NCI-H226 (cell line): ENCODE results near the gene CDH24.
A peak's percentile ranks its signal among the peaks of the same experiment; 100 is the strongest.

Experiments used
- DNase-seq: peaks from one replicate; pipeline ENCODE4 v3.0.0-alpha.2; 2015

Gene CDH24

GRCh38 chr14:23090254-23090636 lies 32.9 kb upstream of the CDH24 start:
- DNase-seq = no peak

GRCh38 chr14:23089498-23090253 lies 32.4 kb upstream of the CDH24 start:
- DNase-seq = no peak

DNA sequence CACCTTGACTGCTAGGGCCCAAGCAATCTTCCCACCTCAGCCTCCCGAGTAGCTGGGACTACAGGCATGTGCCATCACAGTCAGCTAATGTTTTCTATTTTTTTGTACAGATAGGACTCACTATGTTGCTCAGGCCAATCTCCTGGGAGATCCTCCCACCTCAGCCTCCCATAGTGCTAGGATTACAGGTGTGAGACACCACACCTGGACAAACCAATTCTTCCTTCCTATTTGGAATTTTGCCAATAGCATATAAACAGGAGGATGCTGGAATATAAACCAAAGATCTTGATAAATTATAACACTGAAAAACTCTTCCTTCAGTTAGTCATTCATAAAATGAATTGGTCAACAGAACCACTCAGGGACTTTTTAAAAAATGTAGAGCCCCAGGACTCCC lies 29.2 kb upstream of the CDH24 start:
- no peak for DNase-seq

DNA sequence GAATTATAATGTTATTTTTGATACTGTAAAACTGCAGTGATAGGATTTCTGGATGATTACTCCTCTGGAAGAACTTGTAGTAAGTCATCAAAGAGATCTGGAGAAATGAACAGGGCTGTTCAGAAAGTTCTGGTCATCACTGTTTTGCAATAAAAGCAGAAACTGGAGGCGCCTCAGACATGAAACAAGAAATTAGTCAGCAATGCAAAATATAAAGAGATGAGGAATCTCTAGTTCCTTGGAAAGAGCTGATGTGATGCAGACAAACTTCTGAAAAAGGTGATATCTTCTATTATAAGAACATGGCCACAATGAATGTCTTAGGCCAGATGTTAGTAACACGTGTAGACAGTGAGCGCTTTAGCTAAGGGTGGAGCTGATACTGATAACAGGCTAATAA lies 28.1 kb upstream of the CDH24 start:
- DNase-seq = no peak

DNA sequence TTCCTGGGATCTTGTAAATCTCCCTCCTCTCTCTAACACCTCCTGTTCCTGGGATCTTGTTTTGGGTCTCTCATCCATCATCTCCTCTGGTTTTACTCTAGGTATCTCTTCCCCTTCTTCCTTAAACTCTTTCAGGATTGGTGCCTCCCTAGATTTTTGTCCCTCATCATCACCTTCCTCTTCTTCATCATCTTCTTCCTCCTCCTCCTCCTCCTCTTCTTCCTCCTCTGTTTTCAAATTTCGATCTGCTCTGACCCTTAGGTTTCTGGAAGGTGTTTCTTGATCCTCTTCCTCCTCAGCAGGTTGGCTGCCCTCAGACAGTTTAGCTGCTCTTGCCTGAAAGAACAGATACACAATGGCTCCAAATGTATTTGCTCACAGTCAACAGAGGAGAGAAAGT lies 23.2 kb upstream of the CDH24 start:
- DNase-seq = no peak

GRCh38 chr14:23079716-23080115 lies 22.4 kb upstream of the CDH24 start:
- DNase-seq = no peak

DNA sequence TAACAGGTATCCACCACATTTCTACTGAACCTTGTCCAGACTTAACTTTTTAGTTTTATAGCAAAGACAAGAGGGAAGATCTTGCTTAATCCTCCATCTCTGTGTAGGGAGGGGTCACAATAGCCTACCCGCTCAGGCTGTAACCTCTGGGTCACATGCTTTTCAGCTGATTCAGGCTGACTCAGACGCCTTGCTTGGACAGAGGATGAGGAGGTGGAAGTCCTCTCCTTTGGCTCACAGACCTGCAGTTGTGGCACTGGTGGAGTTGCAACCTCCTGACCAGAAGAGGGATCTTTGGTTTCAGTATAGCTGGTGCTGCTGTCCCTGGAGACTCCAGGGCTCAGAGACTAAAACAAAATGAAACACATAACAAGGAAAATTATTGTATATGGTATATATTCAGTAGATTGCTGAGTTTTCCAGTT lies 21.4 kb upstream of the CDH24 start:
- peak; percentile 93 for DNase-seq

DNA sequence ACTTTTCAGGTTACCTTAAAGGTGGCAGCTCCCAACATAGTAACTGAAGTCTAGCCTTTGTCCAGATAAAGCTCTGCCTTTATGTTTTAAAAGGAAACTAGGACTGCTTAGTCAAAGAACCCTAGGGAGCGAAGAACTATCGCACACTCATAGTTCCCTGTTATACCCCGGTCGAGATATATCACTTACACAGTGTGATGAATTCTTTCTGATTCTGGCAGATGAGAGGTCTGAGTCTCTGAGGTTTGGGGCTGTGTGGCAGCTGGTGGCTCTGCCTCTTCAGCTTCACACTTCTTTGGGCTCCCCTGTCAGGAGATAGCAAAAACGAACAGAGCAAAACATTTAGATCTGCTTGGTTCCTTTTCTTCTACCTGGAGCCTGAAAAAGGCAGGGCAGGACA lies 20.6 kb upstream of the CDH24 start:
- no peak for DNase-seq

GRCh38 chr14:23076785-23077408 lies 19.6 kb upstream of the CDH24 start:
- peak; percentile 27 for DNase-seq

GRCh38 chr14:23074906-23075305 lies 17.6 kb upstream of the CDH24 start:
- no peak for DNase-seq

DNA sequence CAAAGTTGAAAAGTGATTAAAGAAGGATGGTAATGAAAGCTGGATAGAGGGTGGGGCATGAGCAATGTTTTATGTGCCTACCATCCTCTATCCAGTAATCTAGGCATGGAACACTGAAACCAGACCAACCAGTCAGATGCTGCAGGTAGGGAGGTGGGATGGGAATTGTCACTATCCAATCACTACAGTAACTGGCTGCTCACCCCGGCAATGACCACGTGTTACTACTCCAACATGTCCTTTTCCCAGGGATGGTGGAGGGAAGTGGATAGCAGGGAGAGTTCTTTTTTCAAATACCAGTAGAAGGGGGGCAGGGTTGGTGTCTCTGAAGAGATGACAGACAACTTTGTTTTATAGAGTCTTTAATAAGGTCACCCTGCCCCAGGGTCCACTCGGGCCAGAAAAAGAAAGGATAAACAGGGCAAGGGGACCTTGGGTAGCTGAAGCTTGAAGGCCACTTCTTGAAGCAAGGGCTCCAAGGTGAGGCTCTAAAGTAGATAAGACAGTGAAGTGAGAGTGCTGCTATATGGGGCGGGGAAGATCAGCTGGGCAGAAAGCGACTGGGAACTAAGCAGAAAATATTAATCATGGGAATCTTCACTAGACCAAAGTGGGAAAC lies 14.7 kb upstream of the CDH24 start:
- DNase-seq = peak; percentile 29

DNA sequence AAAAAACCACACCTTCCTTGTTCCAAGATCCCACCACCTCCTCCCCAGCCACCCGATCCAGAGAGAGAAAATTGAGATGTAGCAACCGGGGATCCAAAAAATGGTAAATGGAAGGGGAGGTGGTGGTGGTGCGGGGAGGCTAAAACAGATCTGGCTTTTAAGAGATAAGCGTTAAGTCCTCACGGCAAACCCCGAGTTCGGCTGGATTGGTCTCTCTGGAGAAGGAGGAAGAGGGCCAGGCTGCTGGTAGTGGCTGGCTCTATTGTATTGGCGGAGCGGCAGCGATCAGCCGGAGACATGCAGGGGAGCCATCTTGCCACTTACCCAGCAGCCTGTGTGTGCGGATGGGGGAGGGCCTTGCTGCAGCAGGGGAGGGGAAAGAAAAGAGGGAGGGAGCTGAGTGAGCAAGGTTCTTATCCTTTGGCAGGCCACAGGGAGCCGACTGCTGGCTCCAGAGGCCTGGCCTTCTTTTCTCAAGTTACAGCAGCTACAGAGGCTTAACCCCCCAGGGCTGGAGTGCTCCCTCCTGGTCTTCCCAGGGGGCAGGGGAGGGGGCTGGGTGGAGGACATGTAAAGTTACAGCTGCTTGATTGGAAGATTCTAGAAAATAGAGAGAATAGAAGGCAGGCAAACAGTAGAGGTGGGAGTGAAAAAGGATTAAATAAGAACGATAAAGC lies 14.1 kb upstream of the CDH24 start:
- DNase-seq = peak; percentile 89

GRCh38 chr14:23070262-23071129 lies 13.2 kb upstream of the CDH24 start:
- DNase-seq = no peak

DNA sequence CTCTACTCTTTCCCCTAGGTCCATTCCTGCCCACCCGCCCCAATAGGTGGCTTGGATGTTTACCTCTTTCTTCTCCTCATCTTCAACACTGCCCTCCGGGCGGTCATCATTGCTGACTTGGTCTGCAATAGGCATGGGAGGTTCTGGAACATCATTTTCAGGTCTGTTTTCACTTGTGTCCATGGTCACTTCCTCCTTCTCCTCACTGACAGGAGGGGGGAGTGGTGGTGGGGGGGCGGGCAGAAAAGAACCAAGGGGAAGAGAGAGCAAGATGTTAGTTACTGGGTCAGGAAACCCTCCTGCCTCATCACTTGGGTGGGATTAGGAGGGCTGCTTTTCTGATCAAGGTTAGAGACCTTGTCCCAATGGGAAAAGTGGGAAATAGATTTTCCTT lies 12.1 kb upstream of the CDH24 start:
- no peak for DNase-seq

DNA sequence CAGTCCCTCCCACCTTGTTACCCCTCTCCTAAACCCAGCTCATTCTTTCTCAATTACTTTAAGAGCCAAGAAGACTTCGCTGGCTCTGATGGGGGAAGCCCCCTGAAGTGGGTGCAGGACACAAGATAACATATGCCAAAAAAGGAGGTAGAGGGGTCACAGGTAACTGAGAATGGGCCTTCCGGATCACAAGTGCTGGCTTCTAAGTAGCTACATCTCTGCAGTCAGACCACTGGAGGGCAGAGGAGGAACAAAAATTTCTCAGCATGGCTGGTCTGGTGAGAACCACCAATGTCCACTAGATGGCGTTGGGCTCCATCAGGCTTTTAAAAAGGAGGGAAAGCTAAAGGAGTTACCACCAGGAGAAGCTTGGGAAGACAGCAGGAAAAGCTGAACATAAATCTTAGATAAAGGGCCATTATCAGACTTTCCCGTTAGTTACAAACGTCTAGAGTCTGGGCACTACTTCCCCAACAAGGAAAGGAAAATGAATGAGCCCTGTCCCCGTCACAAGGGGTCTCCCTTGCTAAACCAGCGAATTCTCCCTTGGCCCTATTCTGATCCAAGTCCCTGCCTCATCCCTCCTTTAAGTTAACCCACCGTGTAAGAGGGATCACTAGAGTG lies 11.6 kb upstream of the CDH24 start:
- DNase-seq = peak; percentile 69

DNA sequence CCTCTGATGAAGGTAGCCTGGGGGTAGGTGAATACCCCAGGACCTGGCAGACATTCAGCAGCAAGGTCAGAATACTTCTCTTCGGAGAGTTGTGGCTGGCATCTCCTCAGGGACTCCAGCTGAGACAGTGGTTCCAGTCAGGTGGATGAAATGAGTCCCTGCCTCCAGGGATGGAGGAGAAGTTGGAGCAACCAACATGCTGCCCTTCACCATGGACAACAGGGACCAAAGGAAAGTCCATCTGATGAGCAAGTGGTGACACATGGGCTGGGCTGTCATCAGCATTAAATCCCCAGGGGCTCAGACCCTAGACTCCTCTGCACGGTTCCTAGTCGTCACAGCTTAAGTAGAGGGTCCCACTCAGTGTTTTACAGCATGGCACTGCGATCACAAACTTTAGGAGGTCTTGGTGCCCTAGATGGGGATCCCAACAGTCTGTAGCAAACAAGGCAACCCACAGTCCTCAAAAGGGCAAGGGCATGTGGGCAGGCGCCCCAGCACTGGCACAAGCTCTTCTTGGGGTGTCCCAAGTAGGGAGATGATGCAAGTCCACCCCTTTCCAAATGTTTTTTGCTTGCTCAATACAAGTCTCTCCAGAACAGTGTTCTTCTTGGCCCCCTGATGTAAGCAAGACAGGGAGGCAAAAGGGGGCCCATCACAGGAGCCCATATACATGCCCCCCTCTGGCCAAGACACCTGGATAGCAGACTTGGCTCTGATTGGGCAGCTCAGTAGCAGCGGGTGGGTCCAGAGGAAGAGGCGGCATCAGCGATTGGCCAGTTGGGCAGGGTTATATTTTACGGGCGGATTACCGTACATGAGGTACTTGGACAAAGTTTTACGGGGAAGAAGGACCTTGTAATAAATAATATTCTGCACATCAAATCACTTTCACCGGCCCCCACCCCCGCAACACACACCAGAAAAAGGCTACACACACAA lies 10.8 kb upstream of the CDH24 start:
- DNase-seq = no peak

DNA sequence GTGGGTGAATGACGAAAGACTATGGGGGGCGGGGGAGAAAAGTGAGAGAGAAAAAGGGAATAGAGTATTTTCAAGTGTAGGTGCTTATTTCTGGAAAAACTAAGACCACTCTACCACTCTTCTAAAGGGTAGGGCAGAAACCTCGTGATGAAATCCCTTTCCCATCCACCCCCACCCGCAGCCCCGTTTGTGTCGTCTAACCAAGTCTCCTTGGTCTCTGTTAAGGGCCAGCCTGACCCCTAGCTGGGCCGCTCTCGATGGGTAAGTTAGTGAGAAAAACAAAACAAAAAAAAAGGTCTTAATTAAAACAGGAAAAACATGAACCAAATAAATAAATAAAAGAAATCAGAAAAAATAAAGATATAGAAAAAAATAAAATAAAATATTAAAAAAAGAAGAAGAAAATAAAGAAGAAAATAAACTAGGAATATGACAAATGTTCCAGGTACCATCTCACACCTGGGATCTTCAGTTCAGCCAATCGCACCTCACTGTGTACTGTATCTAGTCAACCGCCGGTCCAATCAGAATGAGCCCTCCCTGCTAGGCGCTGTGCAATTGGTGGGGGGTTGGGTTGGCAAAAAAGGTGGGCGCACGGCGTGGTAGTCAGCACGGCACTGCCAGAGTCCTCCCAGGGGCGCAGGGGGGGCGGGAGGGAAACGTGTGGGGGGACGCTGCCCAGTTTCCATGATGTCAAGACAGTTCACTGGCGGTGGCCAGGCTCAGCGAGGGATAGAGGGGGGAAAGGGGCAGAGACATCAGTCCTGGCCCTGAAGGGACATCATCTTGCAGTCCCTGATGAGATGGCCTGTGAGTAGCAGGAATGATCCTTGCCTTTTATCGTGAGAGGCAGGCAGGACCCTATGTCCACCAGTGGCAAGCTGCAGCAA lies 9.8 kb upstream of the CDH24 start:
- DNase-seq = no peak

DNA sequence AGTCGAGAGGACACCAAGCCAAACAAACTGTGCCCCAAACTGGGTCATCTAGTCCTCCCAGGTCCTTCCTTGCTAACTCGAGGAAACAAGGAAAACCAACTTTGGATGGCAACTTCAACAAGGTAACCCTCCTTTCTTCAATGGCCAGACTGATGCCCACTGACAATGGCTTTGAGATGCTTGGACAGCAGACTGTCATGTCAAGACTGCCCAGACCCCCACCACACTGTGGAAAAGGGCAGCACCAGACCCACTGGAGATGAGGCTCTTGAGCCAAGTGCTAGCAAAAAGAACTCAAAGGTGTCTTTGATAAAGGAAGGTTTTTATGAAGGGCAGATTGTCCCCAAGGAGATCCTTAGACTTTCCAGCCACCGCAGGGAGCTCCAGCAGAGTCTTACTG lies 9.0 kb upstream of the CDH24 start:
- no peak for DNase-seq

DNA sequence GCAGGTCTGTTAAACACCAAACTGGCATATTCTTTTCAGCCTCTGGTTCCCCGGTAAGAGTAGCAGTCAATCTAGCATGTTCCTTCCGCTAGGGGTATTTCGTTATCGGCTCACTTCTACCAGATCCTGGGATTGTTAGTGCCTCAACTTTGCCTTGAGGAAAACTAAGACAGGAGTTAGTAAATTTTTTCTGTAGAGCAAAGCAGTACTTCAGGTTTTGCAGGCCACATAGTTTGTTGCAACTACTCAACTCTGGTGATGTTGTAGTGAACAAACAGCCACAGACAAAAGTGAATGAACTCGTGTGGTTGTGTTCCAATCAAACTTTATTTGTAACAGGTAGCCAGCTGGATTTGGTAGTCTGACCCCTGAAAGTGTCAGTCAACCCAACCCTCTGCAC lies 6.3 kb upstream of the CDH24 start:
- DNase-seq = no peak

GRCh38 chr14:23062002-23062401 lies 4.7 kb upstream of the CDH24 start:
- DNase-seq = peak; percentile 97
